K562 (cell line): Measurements from ENCODE around the gene MYO1A. TPM values are rescaled to one million over a fixed set of nuclear protein-coding genes. Genes with fewer than 3 reads are reported as not detected.
A peak's percentile ranks its signal among the peaks of the same experiment; 100 is the strongest.

Source experiments
- JUND ChIP-seq, 2 experiments: IDR thresholded peaks; 2 replicates in 1 of 2; 3 replicates in 1 of 2; pipeline ENCODE4 v1.6.1; 2011; ENCODE audit warnings: borderline replicate concordance in 2 of 2, low read depth in 2 of 2, low read length in 2 of 2, improper control_type of control experiment in 1 of 2, missing biosample characterization in 1 of 2, missing genetic modification characterization in 1 of 2, missing genetic modification reagents in 1 of 2
- MAFK ChIP-seq: IDR thresholded peaks from 2 replicates; pipeline ENCODE4 v1.6.1; 2011; ENCODE audit warnings: low read length, improper control_type of control experiment
- ZNF143 ChIP-seq: sonication (generic); formaldehyde crosslinking; IDR thresholded peaks from 2 replicates; pipeline ENCODE4 v1.9.0; 2022; ENCODE audit warnings: mild to moderate bottlenecking, missing genetic modification reagents
- polyA plus RNA-seq, 8 experiments: library from polyadenylated mRNA; depleted of rRNA in 4 of 8; stranded (reverse) in 5 of 8; unstranded in 3 of 8; fragments of >200 nt; fragmentation: Nextera tagmentation in 2 of 8; fragmentation: Illumina TruSeq in 1 of 8; extraction: Ambion mirVana in 2 of 8; extraction: Trizol in 1 of 8; gene quantifications; 2 replicates each; pipeline versions ENCODE4 v1.2.1 to v1.2.3, GENCODE V29; 2011 to 2014; ENCODE audit warnings: inconsistent platforms in 1 of 8, missing spikeins in 1 of 8
- total RNA-seq, 7 experiments: library from RNA; depleted of rRNA in 6 of 7; stranded (reverse); fragments of >200 nt in 6 of 7; fragmentation: Illumina TruSeq in 2 of 7; extraction: Trizol in 2 of 7; gene quantifications; 2 replicates each; pipeline versions ENCODE4 v1.2.1 to v1.2.3, GENCODE V29; 2011 to 2021; ENCODE audit warnings: low replicate concordance in 1 of 7
- TF ChIP-seq, protein P1 (sequence below), 2 experiments: fragments of 450-650 bp; formaldehyde crosslinking in 1 of 2; IDR thresholded peaks; 2 replicates each; pipeline versions ENCODE4 v1.4.0 to v1.6.1; 2014 to 2020; ENCODE audit warnings: mild to moderate bottlenecking in 2 of 2, borderline replicate concordance in 1 of 2, low read depth in 1 of 2
- TF ChIP-seq, protein P2 (sequence below), 3 experiments: fragments of 200-800 bp in 1 of 3; fragments of 250-450 bp in 1 of 3; fragments of 450-650 bp in 1 of 3; sonication (Bioruptor Pico) in 1 of 3; sonication (Bioruptor generic) in 1 of 3; formaldehyde crosslinking in 1 of 3; IDR thresholded peaks; 2 replicates each; pipeline versions ENCODE4 v1.6.1 to v1.8.0; 2016 to 2022; ENCODE audit warnings: mild to moderate bottlenecking in 2 of 3, missing genetic modification characterization in 2 of 3, missing compliant biosample characterization in 1 of 3, moderate library complexity in 1 of 3

Gene MYO1A
- total and polyA plus RNA-seq, 9 of the 15 experiments (the other 6 are each of a cell fraction or from before 2014, with no cell fraction given), result 0.03 to 0.29 (median 0.14) TPM; not detected in 2

DNA sequence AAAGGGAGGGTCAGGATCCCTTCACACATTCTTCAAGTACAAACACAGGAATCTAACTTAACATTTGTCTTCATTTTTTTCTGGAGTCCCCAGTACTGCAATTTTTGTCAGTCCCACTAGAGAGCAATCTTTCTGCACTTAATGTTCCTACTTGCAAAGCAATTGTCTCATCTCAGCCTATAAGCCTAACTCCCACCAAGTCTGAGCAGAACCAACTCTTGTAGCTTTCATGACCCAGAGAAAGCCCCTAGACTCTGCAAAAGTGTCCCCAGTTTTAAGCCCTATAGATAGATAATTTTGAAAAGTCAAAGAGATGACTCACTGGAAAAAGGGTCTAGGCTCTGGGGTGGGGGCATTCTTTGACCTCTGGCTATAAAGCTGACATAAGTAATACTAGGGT lies 41.8 kb downstream of the MYO1A start (continued):
- TF ChIP-seq, protein P1, sequence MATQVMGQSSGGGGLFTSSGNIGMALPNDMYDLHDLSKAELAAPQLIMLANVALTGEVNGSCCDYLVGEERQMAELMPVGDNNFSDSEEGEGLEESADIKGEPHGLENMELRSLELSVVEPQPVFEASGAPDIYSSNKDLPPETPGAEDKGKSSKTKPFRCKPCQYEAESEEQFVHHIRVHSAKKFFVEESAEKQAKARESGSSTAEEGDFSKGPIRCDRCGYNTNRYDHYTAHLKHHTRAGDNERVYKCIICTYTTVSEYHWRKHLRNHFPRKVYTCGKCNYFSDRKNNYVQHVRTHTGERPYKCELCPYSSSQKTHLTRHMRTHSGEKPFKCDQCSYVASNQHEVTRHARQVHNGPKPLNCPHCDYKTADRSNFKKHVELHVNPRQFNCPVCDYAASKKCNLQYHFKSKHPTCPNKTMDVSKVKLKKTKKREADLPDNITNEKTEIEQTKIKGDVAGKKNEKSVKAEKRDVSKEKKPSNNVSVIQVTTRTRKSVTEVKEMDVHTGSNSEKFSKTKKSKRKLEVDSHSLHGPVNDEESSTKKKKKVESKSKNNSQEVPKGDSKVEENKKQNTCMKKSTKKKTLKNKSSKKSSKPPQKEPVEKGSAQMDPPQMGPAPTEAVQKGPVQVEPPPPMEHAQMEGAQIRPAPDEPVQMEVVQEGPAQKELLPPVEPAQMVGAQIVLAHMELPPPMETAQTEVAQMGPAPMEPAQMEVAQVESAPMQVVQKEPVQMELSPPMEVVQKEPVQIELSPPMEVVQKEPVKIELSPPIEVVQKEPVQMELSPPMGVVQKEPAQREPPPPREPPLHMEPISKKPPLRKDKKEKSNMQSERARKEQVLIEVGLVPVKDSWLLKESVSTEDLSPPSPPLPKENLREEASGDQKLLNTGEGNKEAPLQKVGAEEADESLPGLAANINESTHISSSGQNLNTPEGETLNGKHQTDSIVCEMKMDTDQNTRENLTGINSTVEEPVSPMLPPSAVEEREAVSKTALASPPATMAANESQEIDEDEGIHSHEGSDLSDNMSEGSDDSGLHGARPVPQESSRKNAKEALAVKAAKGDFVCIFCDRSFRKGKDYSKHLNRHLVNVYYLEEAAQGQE (IDR thresholded peaks at IDR 0.05; ENCODE audit: borderline replicate concordance), result peak; percentile 80
- TF ChIP-seq, protein P1 (CRISPR knock-in tag; IDR thresholded peaks at IDR 0.05; ENCODE audit: low read depth), result no peak
- TF ChIP-seq, protein P2, sequence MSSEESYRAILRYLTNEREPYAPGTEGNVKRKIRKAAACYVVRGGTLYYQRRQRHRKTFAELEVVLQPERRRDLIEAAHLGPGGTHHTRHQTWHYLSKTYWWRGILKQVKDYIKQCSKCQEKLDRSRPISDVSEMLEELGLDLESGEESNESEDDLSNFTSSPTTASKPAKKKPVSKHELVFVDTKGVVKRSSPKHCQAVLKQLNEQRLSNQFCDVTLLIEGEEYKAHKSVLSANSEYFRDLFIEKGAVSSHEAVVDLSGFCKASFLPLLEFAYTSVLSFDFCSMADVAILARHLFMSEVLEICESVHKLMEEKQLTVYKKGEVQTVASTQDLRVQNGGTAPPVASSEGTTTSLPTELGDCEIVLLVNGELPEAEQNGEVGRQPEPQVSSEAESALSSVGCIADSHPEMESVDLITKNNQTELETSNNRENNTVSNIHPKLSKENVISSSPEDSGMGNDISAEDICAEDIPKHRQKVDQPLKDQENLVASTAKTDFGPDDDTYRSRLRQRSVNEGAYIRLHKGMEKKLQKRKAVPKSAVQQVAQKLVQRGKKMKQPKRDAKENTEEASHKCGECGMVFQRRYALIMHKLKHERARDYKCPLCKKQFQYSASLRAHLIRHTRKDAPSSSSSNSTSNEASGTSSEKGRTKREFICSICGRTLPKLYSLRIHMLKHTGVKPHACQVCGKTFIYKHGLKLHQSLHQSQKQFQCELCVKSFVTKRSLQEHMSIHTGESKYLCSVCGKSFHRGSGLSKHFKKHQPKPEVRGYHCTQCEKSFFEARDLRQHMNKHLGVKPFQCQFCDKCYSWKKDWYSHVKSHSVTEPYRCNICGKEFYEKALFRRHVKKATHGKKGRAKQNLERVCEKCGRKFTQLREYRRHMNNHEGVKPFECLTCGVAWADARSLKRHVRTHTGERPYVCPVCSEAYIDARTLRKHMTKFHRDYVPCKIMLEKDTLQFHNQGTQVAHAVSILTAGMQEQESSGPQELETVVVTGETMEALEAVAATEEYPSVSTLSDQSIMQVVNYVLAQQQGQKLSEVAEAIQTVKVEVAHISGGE (CRISPR knock-in tag; IDR thresholded peaks at IDR 0.05), result no peak
- peak; percentile 41; the same call in 1 of the 2 replicates for TF ChIP-seq JUND (IDR thresholded peaks at IDR 0.05; ENCODE audit: borderline replicate concordance, low read depth, low read length)
- TF ChIP-seq JUND (tag; IDR thresholded peaks at IDR 0.05; ENCODE audit: borderline replicate concordance, low read depth, low read length), result no peak; the same call in 2 of the 3 replicates
- TF ChIP-seq ZNF143 (CRISPR knock-in tag), result no peak
- 0 out of 2 replicates have a peak, but pooled peaks have one; percentile 9 for TF ChIP-seq MAFK
